LNCaP clone FGC (cell line): Measurements from ENCODE around the gene AMDHD1.

Experiments
- DNase-seq: peaks from one replicate; pipeline ENCODE4 v3.0.0-alpha.2; 2011; ENCODE audit warnings: low read depth
- H3K4me3 ChIP-seq: 2 replicates; pipeline ENCODE4 v1.5.1; 2011; ENCODE audit warnings: mild to moderate bottlenecking, low read depth, low read length, control low read depth
- TF ChIP-seq, protein P1 (sequence below): IDR thresholded peaks from 2 replicates; pipeline ENCODE4 v1.5.1; 2012; ENCODE audit warnings: mild to moderate bottlenecking; ENCODE audit not compliant: control insufficient read depth, insufficient read depth; ENCODE audit errors: extremely low read depth

AMDHD1 gene

GRCh38 chr12:95972832-95973456, 29.8 kb downstream of the AMDHD1 start:
- TF ChIP-seq, protein P1, sequence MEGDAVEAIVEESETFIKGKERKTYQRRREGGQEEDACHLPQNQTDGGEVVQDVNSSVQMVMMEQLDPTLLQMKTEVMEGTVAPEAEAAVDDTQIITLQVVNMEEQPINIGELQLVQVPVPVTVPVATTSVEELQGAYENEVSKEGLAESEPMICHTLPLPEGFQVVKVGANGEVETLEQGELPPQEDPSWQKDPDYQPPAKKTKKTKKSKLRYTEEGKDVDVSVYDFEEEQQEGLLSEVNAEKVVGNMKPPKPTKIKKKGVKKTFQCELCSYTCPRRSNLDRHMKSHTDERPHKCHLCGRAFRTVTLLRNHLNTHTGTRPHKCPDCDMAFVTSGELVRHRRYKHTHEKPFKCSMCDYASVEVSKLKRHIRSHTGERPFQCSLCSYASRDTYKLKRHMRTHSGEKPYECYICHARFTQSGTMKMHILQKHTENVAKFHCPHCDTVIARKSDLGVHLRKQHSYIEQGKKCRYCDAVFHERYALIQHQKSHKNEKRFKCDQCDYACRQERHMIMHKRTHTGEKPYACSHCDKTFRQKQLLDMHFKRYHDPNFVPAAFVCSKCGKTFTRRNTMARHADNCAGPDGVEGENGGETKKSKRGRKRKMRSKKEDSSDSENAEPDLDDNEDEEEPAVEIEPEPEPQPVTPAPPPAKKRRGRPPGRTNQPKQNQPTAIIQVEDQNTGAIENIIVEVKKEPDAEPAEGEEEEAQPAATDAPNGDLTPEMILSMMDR: no peak
- DNase-seq: no peak
- no peak overlapping the region for H3K4me3 ChIP-seq

DNA sequence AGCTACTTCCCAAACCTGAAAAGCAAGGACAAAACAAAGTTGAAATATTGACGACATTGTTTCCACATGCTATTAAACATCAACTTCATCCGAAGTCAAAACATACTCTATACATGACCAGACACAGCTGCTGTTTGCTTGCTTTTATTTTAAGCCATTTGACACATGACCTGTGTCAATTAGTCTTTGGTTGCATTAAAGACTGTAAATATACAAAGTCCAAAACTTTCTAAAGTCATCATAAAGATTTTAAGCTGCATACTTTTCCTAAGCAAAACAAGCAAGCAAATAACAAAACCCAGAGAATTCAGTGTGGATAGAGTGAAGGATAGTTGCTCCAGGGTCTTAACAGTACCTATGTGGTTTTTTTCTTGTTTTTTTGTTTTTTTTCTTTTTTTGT, 31.2 kb downstream of the AMDHD1 start:
- TF ChIP-seq, protein P1: no peak
- H3K4me3 ChIP-seq: no peak overlapping the region
- DNase-seq: no peak

- no peak for DNase-seq
- H3K4me3 ChIP-seq: no peak overlapping the region
- TF ChIP-seq, protein P1: no peak
Measured at GRCh38 chr12:95975491-95975890, 32.4 kb downstream of the AMDHD1 start.

DNA sequence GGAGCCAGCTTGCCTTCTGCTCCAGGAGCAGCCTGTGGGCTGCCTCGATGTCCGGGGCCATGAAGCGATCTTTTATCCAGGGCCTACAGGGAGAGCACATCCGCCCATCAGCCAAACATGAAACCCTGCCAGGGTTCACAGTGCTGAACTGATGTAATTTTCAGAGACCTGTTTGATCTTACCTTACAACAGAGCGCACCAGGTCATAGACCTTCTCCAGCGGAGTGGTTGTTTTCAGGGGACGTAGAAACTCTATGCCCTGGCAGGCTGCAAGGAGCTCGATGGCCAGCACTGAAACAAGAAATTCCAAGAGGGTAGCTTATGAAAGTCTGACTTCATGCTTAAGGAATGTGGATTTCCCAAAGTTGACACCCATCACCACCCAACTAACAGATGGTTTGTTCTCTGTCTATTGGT, 33.3 kb downstream of the AMDHD1 start:
- TF ChIP-seq, protein P1: no peak
- DNase-seq: no peak
- no peak overlapping the region for H3K4me3 ChIP-seq

DNA sequence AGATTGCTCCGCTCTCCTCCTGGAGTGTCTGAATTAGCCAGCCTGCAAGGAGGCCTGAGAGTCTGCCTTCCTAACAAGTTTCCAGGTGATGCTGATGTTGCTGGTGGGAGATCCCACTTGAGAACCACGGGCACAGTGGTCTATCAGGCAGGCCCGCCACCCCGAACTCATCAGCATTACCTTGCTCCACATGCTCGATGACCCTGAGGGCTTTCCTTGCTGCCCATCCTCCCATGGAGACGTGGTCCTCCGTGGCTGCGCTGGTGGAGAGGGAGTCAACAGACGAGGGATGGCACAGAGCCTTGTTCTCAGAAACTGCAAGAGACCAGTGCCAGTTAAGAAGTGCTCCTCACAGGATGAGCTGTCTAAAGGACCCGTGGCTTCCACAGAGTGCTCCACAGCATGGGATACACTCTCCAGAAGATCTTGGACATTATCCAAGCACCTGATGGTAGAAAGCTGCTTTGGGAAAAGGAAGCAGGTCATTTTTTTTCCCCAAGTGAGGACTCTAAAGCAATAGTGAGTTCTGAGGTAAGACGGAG, 34.7 kb downstream of the AMDHD1 start:
- no peak overlapping the region for H3K4me3 ChIP-seq
- no peak for DNase-seq
- TF ChIP-seq, protein P1: no peak

- H3K4me3 ChIP-seq: no peak overlapping the region
- TF ChIP-seq, protein P1: no peak
- no peak for DNase-seq
Measured at GRCh38 chr12:95978351-95978750, 35.2 kb downstream of the AMDHD1 start.

GRCh38 chr12:95978774-95979173, 35.6 kb downstream of the AMDHD1 start:
- TF ChIP-seq, protein P1: no peak
- H3K4me3 ChIP-seq: no peak overlapping the region
- no peak for DNase-seq
